Esophagus muscularis mucosa (tissue), 4 donors: ENCODE measurements around the gene TMEM198. TPM values are rescaled to one million over a fixed set of nuclear protein-coding genes. Genes with fewer than 3 reads are reported as not detected.

ENCODE experiments used
- DNase-seq: peaks from one replicate; pipeline ENCODE4 v3.0.0-alpha.2; 2017; ENCODE audit errors: extremely low spot score
- H3K27ac ChIP-seq, 4 donors: fragments of 200-600 bp; sonication (generic); replicated peaks in 1 of 4; 1 replicate in 3 of 4; 2 replicates in 1 of 4; pipeline ENCODE4 v1.5.1; 2016 to 2019; ENCODE audit warnings: mild to moderate bottlenecking in 1 of 4
- H3K27me3 ChIP-seq, 4 donors: fragments of 200-600 bp; sonication (generic); one replicate each; pipeline versions ENCODE4 v1.5.1 to v1.6.0; 2016 to 2019
- H3K36me3 ChIP-seq, 4 donors: fragments of 200-600 bp; sonication (generic); one replicate each; pipeline ENCODE4 v1.5.1; 2016 to 2019
- H3K4me1 ChIP-seq, 4 donors: fragments of 200-600 bp; sonication (generic); one replicate each; pipeline ENCODE4 v1.5.1; 2016 to 2019
- H3K4me3 ChIP-seq, 4 donors: fragments of 200-600 bp; sonication (generic); 1 replicate in 2 of 4; 2 replicates in 2 of 4; pipeline ENCODE4 v1.5.1; 2016 to 2019; ENCODE audit warnings: mild to moderate bottlenecking in 4 of 4, moderate library complexity in 1 of 4
- H3K9me3 ChIP-seq, 4 donors: fragments of 200-600 bp; sonication (generic); 1 replicate in 3 of 4; 2 replicates in 1 of 4; pipeline ENCODE4 v1.5.1; 2016 to 2019
- CTCF ChIP-seq, 3 experiments: fragments of 200-600 bp in 2 of 3; fragments of 450-650 bp in 1 of 3; sonication (generic) in 2 of 3; IDR thresholded peaks; one replicate each; pipeline ENCODE4 v1.5.1; 2017 to 2019; ENCODE audit warnings: antibody characterized with exemption in 3 of 3, mild to moderate bottlenecking in 2 of 3, moderate library complexity in 1 of 3
- EP300 ChIP-seq: sonication (generic); formaldehyde crosslinking; IDR thresholded peaks from one replicate; pipeline ENCODE4 v1.6.1; 2017; ENCODE audit warnings: antibody characterized with exemption
- POLR2A ChIP-seq: fragments of 450-650 bp; IDR thresholded peaks from one replicate; pipeline ENCODE4 v1.6.1; 2017; ENCODE audit warnings: antibody characterized with exemption, moderate library complexity, mild to moderate bottlenecking, low read depth
- POLR2AphosphoS5 ChIP-seq, 2 donors: sonication (generic); formaldehyde crosslinking; IDR thresholded peaks; one replicate each; pipeline ENCODE4 v1.6.1; 2017; ENCODE audit warnings: antibody characterized with exemption in 2 of 2
- WGBS: methylation state at CpG from one replicate; pipeline ENCODE4 v1.1.5; 2018; 5-methylcytosine and 5-hydroxymethylcytosine counted together
- intact Hi-C: fragments of 100-400 bp; cut with DNase I; formaldehyde crosslinking; loops from one replicate; pipeline ENCODE4 v1.15.1; 2023
- total RNA-seq, 4 donors: library from RNA; depleted of rRNA; stranded (reverse); fragments of >200 nt; gene quantifications; one replicate each; pipeline versions ENCODE4 v1.1.0 to v1.2.1, GENCODE V29; 2016

TMEM198 gene
- total RNA-seq, 4 donors from 2014 or later: 3.7 to 4.7 (median 4.2) TPM

GRCh38 chr2:219533930-219534661 lies 9.7 kb upstream of the TMEM198 start:
- H3K27me3 ChIP-seq: peaks cover 0 to 15% (median 0%) of the 10 kb centered on the region in 4 donors
- intact Hi-C loops: loop anchor here (5.0 kb wide), 2 partner anchors 37 to 57 kb away; partner anchors contain the start of gene GMPPA
- DNase-seq: no peak
- H3K4me1 ChIP-seq: peaks cover 15 to 28% (median 23%) of the 10 kb centered on the region in 4 donors
- no peak overlapping the region for H3K4me3 ChIP-seq
- WGBS: 91% methylated on average over 6 of the region's 6 CpGs
- TF ChIP-seq POLR2A: no peak
- TF ChIP-seq EP300: no peak
- TF ChIP-seq POLR2AphosphoS5 (IDR thresholded peaks at IDR 0.05): no peak
- TF ChIP-seq CTCF (IDR thresholded peaks at IDR 0.05): no peak
- peaks cover 0 to 9% (median 4%) of the 10 kb centered on the region in 4 donors for H3K36me3 ChIP-seq
- no peaks in the 10 kb centered on the region for H3K9me3 ChIP-seq
- no peak overlapping the region for H3K27ac ChIP-seq

GRCh38 chr2:219536425-219536824 lies 7.4 kb upstream of the TMEM198 start:
- H3K27ac ChIP-seq: no peak overlapping the region
- 81% methylated on average over 16 of the region's 16 CpGs for WGBS
- no peaks in the 10 kb centered on the region for H3K9me3 ChIP-seq
- peaks cover 13 to 32% (median 26%) of the 10 kb centered on the region in 4 donors for H3K36me3 ChIP-seq
- TF ChIP-seq EP300 (no peak), POLR2AphosphoS5 (IDR thresholded peaks at IDR 0.05) (no peak), POLR2A (no peak), CTCF (IDR thresholded peaks at IDR 0.05) (no peak)
- H3K27me3 ChIP-seq: peaks cover 0 to 8% (median 0%) of the 10 kb centered on the region in 4 donors
- intact Hi-C loops: no loop called here
- no peak for DNase-seq
- H3K4me3 ChIP-seq: no peak overlapping the region
- H3K4me1 ChIP-seq: peaks cover 9 to 21% (median 16%) of the 10 kb centered on the region in 4 donors

GRCh38 chr2:219536967-219537366 lies 6.9 kb upstream of the TMEM198 start:
- WGBS: 77% methylated on average over 4 of the region's 9 CpGs

GRCh38 chr2:219537657-219538488 lies 6.0 kb upstream of the TMEM198 start:
- no peak for TF ChIP-seq EP300
- TF ChIP-seq POLR2AphosphoS5 (IDR thresholded peaks at IDR 0.05): no peak
- no peak for TF ChIP-seq CTCF (IDR thresholded peaks at IDR 0.05)
- no peak for TF ChIP-seq POLR2A
- Histone ChIP-seq H3K27me3 (peaks cover 0 to 4% (median 0%) of the 10 kb centered on the region in 4 donors), H3K27ac (no peak overlapping the region), H3K4me1 (peaks cover 23 to 36% (median 30%) of the 10 kb centered on the region in 4 donors), H3K36me3 (peaks cover 13 to 34% (median 27%) of the 10 kb centered on the region in 4 donors), H3K9me3 (no peaks in the 10 kb centered on the region), H3K4me3 (no peak overlapping the region)
- WGBS: 62% methylated on average over 7 of the region's 15 CpGs
- DNase-seq: no peak
- intact Hi-C loops: no loop called here

More at GRCh38 chr2:219536967-219537366, 6.9 kb upstream of the TMEM198 start:
- Histone ChIP-seq H3K9me3 (no peaks in the 10 kb centered on the region), H3K4me3 (no peak overlapping the region), H3K27ac (no peak overlapping the region), H3K27me3 (peaks cover 0 to 4% (median 0%) of the 10 kb centered on the region in 4 donors), H3K4me1 (peaks cover 14 to 27% (median 21%) of the 10 kb centered on the region in 4 donors), H3K36me3 (peaks cover 13 to 34% (median 27%) of the 10 kb centered on the region in 4 donors)
- intact Hi-C loops: no loop called here
- DNase-seq: no peak
- TF ChIP-seq EP300: no peak
- no peak for TF ChIP-seq POLR2A
- TF ChIP-seq POLR2AphosphoS5 (IDR thresholded peaks at IDR 0.05): no peak
- no peak for TF ChIP-seq CTCF (IDR thresholded peaks at IDR 0.05)
